Omental fat pad (tissue), 4 donors: ENCODE data around the gene DIP2B. TPM values are rescaled to one million over a fixed set of nuclear protein-coding genes. Genes with fewer than 3 reads are reported as not detected.

Source experiments
- ATAC-seq: fragments of 150-250 bp; one replicate; pipeline ENCODE4 v1.9.1; 2016; ENCODE audit warnings: mild to moderate bottlenecking, moderate library complexity; ENCODE audit not compliant: low FRiP score
- DNase-seq: peaks from one replicate; pipeline ENCODE4 v3.0.0-alpha.2; 2019; ENCODE audit warnings: low spot score
- total RNA-seq, 4 donors: library from RNA; depleted of rRNA; stranded (reverse); fragments of >200 nt; gene quantifications; one replicate each; pipeline ENCODE4 v1.1.0, GENCODE V29; 2016
- TF ChIP-seq, protein P1 (sequence below), 3 donors: fragments of 450-650 bp; IDR thresholded peaks; one replicate each; pipeline ENCODE4 v1.5.1; 2016 to 2017; ENCODE audit warnings: antibody characterized with exemption in 3 of 3, mild to moderate bottlenecking in 3 of 3, moderate library complexity in 2 of 3

Gene DIP2B
- total RNA-seq, 4 donors from 2014 or later = 21.1 to 35.2 (median 24.4) TPM

DNA sequence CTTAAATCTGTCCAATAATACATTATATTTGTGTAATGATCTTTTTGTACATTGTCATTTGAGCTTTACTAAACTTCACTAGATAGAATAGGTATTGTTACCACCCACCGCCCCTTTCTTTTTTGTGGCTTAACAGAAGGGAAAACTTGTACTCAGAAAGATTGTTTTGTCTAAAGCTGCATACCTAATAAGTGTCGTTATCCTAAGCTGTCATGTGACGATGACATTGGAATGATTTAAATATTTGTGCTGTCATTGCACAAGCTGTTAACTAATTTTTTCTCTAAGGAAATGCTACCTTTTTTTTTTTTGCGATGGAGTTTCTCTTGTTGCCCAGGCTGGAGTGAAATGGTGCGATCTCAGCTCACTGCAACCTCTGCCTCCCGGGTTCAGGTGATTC is 3.6 kb downstream of the DIP2B start:
- TF ChIP-seq, protein P1, sequence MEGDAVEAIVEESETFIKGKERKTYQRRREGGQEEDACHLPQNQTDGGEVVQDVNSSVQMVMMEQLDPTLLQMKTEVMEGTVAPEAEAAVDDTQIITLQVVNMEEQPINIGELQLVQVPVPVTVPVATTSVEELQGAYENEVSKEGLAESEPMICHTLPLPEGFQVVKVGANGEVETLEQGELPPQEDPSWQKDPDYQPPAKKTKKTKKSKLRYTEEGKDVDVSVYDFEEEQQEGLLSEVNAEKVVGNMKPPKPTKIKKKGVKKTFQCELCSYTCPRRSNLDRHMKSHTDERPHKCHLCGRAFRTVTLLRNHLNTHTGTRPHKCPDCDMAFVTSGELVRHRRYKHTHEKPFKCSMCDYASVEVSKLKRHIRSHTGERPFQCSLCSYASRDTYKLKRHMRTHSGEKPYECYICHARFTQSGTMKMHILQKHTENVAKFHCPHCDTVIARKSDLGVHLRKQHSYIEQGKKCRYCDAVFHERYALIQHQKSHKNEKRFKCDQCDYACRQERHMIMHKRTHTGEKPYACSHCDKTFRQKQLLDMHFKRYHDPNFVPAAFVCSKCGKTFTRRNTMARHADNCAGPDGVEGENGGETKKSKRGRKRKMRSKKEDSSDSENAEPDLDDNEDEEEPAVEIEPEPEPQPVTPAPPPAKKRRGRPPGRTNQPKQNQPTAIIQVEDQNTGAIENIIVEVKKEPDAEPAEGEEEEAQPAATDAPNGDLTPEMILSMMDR (IDR thresholded peaks at IDR 0.05) = no peak
- no peak for ATAC-seq
- no peak for DNase-seq

DNA sequence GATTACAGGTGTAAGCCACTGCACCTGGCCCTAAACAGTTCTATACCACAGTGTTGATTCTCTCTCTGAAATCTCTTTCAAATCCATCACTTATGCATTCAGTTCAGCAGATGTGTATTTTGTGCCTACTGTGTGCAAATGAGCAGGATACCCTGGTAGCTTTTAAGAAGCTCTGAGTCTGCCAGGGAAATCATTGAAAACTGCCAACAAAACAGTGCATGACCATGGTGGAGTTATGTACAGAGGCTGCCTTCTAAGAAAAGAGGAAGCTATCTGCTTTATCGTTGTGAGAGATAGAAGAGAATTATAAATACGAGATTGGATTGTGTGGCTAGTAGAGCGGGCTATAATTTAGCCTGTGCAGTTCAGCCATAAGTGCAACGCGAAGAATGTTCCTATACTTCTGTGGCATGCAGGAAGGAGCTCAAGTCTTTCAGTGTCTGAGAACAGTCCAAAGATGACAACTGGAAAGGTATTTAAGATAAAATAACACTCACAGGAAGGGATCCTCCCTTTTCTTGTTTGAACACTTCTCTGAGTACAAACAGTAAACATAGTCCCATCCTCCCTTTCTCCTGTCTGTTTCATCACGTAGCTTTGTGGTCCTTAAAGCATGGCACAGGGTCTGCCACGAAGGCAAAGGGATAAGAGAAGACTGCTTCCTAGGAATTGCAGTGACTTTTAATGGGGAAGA is 4.3 kb downstream of the DIP2B start:
- no peak for ATAC-seq
- TF ChIP-seq, protein P1 (IDR thresholded peaks at IDR 0.05) = no peak
- no peak for DNase-seq

DNA sequence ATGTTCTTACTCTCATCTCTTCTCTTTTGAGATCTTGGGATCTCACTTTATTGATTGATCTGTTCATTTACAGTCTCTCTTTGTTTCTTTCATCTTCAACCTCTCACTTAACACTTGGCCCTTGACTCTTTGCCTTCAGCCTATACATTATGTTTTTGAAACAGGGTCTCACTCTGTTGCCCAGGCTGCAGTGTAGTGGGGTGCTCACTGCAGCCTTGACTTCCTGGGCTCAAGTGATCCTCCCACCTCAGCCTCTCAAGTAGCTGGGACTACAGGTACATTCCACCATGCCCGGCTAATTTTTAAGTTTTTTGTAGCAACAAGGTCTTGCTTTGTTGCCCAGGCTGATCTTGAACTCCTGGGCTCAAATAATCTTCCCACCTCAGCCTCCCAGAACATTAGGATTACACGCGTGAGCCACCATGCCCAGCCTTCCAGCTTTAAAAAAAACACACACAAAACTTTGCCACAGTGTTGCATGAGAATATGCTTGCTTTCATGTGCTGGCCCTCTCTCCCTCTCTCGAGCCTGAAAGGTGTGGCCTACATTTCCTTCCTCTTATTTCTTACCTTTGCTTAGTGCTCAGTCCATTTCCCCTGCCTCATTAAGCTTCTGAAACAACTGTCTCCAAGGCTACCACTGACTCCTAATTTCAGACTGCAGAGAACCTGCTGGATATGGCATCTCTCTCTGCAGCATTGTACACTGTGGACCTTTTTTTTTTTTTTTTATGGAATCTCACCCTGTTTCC is 9.9 kb downstream of the DIP2B start:
- TF ChIP-seq, protein P1 (IDR thresholded peaks at IDR 0.05) = no peak
- ATAC-seq (no peak), DNase-seq (no peak)

DNA sequence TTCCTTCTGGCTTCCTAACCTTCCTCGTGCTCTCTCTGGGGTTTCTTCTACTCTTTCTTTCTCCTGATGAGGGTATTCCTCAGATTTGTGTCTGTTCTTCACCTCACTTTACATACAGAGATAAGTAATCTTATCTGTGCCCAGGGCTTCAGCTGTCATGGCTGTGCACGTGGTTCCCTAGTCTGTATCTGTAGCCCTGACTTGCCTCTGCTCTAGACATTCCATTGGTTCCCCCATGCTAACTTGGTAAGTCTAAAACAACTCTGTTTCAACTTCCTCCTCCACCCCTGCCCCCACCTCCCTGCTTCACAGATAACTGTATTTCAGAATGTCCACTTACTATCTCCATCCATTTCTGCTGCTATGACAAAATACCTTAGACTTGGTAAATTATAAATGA is 10.8 kb downstream of the DIP2B start:
- ATAC-seq = no peak

DNA sequence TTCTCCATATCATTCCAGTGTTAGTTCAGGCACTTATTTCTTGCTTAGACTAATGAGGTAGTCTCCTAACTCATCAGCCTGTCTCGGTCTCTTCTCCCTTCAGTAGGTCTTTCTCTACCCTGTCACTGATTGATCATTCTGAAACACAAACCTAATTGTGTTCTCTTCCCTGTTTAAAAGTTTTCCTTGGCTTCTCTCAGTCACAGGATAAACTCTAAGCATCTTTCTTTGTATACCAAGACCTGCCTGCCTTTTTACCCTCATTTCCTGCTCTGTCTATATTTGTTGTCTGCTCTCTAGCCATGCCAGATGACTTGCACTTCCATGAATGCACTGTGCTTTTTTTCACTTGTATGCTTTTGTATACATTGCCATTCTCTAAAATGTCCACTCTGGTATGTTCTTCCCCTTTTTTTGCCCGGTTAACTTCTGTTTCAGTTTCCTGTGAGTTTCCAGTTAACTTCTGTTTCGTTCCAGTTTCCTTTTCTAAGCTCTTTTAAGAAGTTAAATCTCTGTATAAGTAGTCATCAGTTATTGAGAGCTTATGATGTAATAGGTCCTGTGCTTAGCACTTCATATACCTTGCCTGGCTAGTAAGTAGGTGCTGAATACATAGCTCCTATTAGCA is 12.8 kb downstream of the DIP2B start:
- DNase-seq (no peak), ATAC-seq (no peak)
- TF ChIP-seq, protein P1 (IDR thresholded peaks at IDR 0.05) = no peak

More for the DNA sequence above, 10.8 kb downstream of the DIP2B start:
- no peak for DNase-seq
- TF ChIP-seq, protein P1 (IDR thresholded peaks at IDR 0.05) = no peak

DNA sequence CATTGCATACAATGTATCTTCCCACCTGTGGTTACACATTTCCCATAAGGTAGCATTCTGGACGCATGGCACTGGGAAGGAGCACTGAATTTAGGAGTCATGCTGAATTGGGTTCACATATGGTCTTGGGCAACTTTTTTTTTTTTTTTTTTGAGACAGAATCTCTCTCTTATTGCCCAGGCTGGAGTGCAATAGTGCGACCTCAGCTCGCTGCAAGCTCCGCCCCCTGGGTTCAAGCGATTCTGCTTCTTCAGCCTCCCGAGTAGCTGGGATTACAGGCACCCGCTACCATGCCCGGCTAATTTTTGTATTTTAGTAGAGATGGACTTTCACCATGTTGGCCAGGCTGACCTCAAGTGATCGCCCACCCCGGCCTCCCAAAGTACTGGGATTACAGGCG is 13.3 kb downstream of the DIP2B start:
- DNase-seq (no peak), ATAC-seq (no peak)
- TF ChIP-seq, protein P1 (IDR thresholded peaks at IDR 0.05) = no peak
